GM12892 (cell line): ENCODE data around the gene CFAP20DC.
"Not testable (repeated sequence)": the region's sequence is repeated elsewhere in the genome, so short reads cannot be mapped to it uniquely, and the experiment has no call there.

ENCODE experiments used
- DNase-seq: peaks from one replicate; pipeline ENCODE4 v3.0.0; 2011; ENCODE audit not compliant: insufficient read length
- FAIRE-seq: peaks from 2 replicates; lab custom pipeline; 2011; peaks lifted over from hg19 to GRCh38; lab: Jason Lieb, UNC
- POLR2A ChIP-seq: IDR thresholded peaks from 2 replicates; pipeline ENCODE4 v1.6.1; 2011; ENCODE audit warnings: low read depth, low read length, control low read depth
- POLR2AphosphoS5 ChIP-seq: IDR thresholded peaks from 2 replicates; pipeline ENCODE4 v1.6.1; 2011; ENCODE audit warnings: low read depth, low read length, control low read depth
- TAF1 ChIP-seq: IDR thresholded peaks from 2 replicates; pipeline ENCODE4 v1.6.1; 2011; ENCODE audit warnings: low read depth, mild to moderate bottlenecking, control low read depth, low read length, borderline replicate concordance

The CFAP20DC gene

DNA sequence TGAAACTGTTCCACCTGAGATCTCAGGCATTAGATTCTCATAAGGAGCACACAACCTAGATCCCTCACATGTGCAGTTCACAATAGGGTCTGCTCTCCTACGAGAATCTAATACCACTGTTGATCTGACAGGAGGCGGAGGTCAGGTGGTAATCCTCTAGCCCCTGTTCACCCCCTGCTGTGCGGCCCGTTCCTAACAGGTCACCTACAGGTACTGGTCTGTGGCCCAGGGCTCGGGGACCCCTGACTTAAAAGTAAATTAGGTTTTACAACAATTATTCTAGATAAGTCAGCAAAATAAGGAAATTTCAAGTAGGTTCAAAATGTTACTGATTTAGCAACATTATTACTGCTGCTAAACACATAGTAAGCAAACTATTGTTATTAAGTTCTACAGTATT is 58.2 kb downstream of the CFAP20DC start:
- DNase-seq = no peak
- no peak for TF ChIP-seq POLR2AphosphoS5
- TF ChIP-seq POLR2A = no peak
- TF ChIP-seq TAF1 = no peak
- no peak for FAIRE-seq

DNA sequence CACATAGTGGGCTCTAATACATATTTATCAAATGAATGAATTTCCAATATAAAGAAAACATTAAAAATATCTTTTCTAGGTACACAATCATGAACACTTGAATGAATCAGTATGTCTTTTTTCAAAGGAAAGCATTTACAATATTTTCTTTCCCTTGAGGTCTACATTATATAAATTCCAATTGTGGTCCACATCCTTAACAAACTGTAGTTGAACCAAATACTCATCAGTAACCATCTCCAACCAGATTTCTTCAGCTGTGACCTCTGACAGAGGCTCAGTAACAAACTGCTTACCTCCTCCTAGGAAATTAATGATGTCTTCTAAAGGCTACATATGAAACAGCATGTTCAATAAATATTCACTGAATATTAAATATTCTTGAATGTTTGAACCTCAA is 58.8 kb downstream of the CFAP20DC start:
- DNase-seq (no peak), FAIRE-seq (no peak)
- no peak for TF ChIP-seq POLR2AphosphoS5

- FAIRE-seq (no peak), DNase-seq (no peak)
- TF ChIP-seq POLR2AphosphoS5 = no peak
- no peak for TF ChIP-seq TAF1
- TF ChIP-seq POLR2A = no peak
Measured at GRCh38 chr3:58989955-58990354, 59.9 kb downstream of the CFAP20DC start.

DNA sequence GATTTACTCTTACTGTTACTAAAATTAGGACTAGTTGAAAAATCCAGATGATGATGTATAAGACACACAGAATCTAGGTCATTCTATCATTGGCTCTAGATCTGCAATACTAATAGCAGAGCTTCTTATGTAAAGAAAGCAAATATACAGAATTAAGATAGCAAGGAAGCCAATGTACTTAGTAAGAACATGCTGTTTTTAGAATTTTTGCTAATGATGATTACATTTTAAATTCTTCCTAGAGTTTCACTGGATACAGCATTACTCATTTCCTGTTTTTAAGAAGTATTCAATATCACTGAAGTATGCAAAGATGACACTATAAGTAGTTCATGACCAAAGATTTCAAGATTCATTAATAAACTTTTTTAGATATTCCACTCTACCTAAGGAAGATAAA is 60.7 kb downstream of the CFAP20DC start:
- no peak for DNase-seq
- FAIRE-seq = no peak
- no peak for TF ChIP-seq POLR2A
- TF ChIP-seq TAF1 = no peak

DNA sequence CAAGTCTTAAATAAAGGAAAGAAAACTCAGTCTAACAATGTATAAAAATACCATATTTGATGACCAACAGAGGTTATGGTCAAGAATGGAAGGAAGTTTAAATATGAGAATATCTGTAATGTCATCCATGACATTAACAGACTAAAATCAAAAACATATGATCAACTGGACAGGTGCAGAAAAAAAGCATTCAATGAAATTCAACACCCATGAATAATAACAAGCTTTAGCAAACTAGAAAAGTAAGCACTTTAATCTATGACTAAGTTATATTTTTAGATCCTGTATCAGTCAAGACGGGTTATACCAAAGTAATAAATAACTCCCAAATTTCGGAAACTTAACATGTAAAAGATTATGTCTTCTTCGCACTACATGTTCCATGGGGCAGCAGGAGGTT is 61.8 kb downstream of the CFAP20DC start:
- FAIRE-seq (no peak), DNase-seq (no peak)
- TF ChIP-seq TAF1 (no peak), POLR2AphosphoS5 (no peak), POLR2A (no peak)

DNA sequence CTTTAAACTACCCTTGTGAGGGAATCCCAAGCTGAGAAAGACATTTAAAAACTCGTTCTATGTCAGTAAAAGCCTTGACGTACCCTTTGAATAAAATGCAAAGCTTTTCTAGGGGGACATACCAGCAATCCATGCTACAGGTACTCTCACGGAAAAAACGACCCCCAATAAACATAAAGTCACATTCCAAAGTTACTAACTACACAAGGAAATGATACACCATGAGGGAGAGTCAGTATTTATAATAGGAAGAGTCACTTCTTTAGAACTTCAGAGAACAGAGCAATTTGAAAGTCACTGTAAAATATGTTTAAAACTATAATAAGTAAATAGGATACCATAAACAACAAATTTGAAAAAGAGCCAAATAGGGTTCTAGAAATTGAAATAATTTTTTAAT is 63.2 kb downstream of the CFAP20DC start:
- TF ChIP-seq POLR2A = no peak
- no peak for TF ChIP-seq POLR2AphosphoS5
- no peak for TF ChIP-seq TAF1
- no peak for DNase-seq
- FAIRE-seq = no peak

DNA sequence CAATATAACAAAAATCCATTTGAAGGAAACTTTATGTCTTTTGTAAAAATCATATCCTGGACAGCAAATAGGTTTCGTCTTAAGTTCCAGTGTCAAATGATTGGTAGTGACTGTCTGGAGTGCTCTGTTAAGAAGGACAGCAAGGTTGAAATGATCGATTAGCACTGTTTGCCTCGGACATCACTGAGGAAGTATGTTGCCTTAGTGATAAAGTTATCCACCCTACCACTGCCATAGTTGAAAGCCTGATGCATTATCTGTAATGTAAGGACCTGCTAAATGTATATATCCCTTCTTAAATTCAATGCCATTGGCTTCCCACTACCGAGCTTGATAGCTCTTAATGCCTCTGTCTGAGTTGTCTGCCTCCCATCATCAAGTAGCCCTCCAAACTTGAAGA is 70.0 kb downstream of the CFAP20DC start:
- no peak for FAIRE-seq
- DNase-seq = no peak
- TF ChIP-seq TAF1 = no peak
- TF ChIP-seq POLR2AphosphoS5 = no peak
- no peak for TF ChIP-seq POLR2A

DNA sequence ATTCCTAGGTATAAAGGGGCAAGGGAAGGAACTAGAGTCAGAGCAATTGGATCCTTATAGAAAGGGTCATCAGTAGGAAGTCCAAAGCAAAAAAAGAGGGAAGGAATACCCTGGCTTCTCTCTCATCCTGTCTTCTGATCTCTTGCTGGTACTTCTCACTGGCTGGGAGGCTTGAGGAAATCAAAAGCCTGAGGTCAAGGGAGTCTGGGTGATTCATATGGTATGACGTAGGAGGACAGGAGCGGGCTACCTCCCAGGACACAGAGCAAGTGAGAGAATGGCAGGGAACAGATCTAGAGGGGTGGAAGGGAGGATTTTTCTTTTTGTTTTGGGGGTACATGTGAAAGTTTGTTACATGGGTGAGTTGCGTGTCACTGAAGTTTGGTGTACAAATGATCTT is 76.0 kb downstream of the CFAP20DC start:
- FAIRE-seq (no peak), DNase-seq (no peak)
- TF ChIP-seq POLR2A (no peak), POLR2AphosphoS5 (no peak), TAF1 (no peak)

DNA sequence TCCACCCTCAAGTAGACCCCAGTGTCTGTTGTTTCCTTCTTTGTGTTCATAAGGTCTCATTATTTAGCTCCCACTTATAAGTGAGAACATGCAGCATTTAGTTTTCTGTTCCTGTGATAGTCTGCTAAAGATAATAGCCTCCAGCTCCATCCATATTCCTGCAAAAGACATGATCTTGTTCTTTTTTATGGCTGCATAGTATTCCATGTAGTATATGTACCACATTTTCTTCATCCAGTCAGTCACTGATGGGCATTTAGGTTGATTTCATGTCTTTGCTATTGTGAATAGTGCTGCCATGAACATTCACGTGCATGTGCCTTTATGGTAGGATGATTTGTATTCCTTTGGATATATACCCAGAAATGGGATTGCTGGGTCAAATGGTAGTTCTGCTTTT is 82.0 kb downstream of the CFAP20DC start:
- FAIRE-seq, DNase-seq: not testable (repeated sequence)

DNA sequence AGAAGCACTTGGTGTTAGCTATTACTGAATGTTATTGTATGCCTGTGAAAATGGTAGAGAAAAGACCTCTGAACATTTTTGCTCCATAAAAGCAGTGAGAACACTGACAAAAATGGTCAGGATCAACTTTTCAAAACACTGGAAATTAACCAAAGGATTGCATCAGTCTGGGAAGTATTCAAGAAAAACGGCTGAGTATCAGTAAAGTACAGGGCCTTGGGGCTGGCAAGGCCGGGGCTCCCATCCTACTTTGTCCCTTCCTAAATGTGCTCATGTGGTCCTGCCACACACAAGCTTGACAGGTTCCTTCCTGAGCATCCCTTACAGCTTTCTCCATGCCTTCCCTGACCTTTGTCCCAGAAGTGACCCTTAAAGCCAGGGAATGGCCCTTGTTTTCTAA is 84.0 kb downstream of the CFAP20DC start:
- FAIRE-seq = no peak

DNA sequence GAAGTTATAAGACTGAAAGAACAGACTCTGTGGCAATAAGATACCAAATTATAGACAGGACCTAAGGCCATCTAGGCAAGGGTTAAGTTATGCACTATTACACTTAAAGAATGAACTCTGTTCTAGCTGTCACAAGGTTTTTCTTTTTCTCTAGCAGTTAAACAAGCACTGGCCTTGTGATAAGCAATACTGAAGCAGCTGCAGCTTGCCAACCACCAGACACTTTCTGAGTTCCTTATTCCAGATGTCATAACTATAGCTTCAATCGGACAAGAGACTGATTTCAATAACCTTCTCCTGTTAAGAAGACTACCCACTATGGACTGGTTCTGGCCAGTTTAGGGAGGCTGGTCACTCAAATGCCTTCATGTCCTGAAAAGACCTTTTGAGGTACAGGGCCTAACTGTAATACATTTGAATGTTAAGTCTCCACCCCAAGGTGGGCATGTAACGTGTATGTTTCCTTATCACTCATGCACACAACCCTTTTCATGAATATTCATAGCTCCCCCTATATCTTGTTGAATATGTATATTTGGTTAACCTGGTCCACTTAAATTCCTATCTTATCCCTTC is 85.8 kb downstream of the CFAP20DC start:
- TF ChIP-seq TAF1 = no peak
- no peak for TF ChIP-seq POLR2AphosphoS5
- TF ChIP-seq POLR2A = no peak
- no peak for FAIRE-seq
- DNase-seq = no peak

More for the DNA sequence above, 84.0 kb downstream of the CFAP20DC start:
- DNase-seq = no peak
- TF ChIP-seq POLR2A (no peak), TAF1 (no peak), POLR2AphosphoS5 (no peak)

DNA sequence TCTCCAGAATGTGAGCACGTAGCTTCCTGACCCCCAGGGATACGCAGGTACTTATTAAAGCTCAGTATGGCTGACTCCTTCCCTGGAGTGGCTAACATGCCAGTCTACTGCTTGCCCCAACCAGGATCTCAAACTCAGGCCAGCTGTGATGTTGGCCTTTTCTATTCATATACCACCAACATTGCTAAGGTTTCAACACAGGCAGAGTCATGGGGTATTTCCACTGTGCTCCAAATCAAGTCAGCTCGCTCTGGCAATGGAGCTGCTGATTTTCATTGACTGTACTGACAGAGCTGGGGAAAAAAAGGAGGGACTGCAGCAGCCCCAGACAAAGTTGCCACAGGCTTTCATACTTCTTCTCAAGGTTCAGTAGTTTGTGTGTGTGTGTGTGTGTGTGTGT is 87.0 kb downstream of the CFAP20DC start:
- TF ChIP-seq POLR2A = no peak
- TF ChIP-seq TAF1 = no peak
- no peak for TF ChIP-seq POLR2AphosphoS5
- FAIRE-seq (no peak), DNase-seq (no peak)

- DNase-seq = no peak
- no peak for TF ChIP-seq POLR2A
- TF ChIP-seq TAF1 = no peak
- no peak for TF ChIP-seq POLR2AphosphoS5
- FAIRE-seq = no peak
Measured at GRCh38 chr3:58962040-58962651, 87.7 kb downstream of the CFAP20DC start.
